HTERT RPE-1 (cell line): ENCODE measurements around the gene NWD2.
"Not testable (repeated sequence)": the region's sequence is repeated elsewhere in the genome, so short reads cannot be mapped to it uniquely, and the experiment has no call there.

Experiments
- in situ Hi-C: fragments of 300-500 bp; cut with MboI; formaldehyde crosslinking; loops from 4 replicates; pipeline ENCODE4 v1.14.3; 2020; ENCODE audit warnings: low sequenced_read_pairs

Gene NWD2

DNA sequence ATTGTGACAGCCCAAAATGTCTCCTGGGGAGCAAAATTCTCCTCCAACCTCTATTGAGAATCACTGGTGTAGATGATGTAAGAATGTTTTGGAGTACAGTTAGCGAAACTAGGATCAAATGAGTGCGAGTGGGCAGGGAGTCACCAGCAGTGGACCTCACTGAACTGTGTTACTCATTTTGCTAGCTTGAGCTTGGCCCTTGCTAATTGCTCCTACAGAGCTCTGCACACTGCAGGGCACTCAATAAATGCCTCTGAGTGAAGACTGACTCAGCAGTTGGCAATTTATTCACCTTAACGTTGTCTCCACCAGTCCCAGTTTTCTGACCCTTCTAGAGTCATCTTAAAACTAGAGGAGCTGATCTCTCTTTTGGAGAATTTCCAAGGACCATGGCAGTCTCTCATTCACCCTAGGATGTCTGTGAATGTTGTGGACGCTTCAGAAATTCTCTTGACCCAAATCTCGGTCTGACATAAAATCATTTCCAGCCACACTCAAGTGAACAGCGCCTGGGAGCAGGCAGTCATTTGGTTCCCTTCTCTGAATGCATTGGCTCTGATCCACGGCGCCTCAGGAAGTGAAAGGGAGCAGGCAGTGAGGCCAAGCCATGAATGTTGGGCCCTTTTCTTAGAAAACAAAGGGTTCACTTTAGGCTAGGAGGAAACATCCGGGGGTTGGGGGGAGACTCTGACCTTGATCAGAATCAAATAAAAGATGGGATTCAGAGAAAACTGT lies 148.1 kb downstream of the NWD2 start:
- in situ Hi-C loops: no loop called here

DNA sequence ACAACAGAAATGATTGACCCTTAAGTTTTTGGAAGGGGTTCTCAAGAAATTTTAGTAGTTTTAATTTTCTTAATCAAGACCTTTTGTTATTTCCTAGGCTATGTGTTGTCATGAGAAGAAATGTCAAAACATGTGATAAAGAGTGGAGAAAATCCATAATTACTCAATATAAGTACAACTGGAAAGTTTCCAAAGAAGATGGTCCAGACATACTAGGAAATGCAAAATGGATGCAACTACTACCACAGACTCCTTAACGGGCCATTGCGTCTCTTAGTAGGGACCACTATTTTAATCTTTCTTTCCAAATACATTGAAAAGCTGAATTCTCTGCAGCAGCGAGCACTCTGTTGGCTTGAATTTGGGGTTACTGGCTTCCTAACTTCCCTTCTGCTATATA lies 148.8 kb downstream of the NWD2 start:
- in situ Hi-C loops: no loop called here

DNA sequence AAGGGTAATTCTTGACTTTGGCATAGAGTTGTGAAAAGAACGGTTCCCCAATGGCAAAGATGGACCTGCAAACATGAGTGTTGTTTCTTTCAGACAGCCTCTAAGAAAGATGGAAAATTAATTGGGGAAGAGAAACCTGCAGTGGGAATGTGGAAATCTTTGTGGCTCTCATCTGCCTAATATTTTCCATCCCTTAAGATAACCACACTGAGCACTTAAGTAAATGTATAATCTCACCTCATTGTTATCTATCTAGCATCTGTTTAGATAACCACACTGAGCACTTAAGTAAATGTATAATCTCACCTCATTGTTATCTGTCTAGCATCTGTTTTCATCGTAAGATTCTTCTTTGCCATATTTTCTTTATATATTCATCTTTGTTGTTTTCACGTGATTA lies 149.3 kb downstream of the NWD2 start:
- in situ Hi-C loops: no loop called here

DNA sequence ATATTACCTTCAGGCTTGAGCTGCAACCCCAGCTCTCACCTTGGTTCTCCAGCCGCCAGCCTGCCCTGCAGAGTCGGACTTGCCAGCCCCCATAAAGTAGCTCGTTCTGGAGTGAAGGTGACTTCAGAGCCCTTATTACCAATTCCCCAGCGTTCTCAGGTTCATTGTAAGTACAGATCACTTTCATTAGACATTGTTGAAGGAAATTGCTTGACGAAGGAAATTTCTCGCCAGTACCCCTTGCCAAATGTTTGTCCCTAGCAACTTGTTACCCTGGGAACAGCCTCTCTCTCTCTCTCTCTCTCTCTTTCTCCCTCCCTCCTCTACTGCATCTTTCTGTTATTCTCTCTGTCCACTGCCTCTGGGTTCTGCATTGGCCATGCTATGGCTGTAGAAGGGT lies 153.0 kb downstream of the NWD2 start:
- in situ Hi-C loops: no loop called here

DNA sequence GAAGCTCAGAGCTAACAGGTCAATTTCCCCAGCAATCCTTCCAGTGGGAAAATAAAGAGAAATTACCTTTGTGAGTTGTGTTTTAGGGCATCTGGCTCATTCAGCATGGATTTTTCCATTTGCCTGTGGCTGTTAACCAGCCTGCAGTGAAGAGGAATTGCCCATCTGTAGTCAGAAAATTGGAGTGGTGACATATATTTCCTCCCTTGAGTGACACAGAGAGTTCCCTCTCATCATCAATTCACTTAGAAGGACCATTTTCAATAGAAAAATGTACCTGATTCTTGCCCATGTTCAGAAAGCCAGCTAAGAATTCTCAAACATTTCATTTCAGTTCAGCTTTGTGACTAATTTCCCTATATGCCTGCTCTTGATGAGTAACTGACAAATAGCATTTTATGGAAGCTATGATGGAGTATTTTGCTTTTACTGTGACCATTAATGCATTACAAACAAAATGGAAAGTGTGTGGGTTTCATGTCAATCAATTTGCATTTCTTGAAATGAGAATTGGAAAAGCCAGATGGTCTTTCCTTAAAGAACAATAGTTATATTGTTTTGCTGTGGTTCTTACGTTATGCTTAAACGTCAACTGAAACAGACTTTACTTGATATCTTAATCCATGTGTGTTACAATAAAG lies 155.8 kb downstream of the NWD2 start:
- in situ Hi-C loops: no loop called here

DNA sequence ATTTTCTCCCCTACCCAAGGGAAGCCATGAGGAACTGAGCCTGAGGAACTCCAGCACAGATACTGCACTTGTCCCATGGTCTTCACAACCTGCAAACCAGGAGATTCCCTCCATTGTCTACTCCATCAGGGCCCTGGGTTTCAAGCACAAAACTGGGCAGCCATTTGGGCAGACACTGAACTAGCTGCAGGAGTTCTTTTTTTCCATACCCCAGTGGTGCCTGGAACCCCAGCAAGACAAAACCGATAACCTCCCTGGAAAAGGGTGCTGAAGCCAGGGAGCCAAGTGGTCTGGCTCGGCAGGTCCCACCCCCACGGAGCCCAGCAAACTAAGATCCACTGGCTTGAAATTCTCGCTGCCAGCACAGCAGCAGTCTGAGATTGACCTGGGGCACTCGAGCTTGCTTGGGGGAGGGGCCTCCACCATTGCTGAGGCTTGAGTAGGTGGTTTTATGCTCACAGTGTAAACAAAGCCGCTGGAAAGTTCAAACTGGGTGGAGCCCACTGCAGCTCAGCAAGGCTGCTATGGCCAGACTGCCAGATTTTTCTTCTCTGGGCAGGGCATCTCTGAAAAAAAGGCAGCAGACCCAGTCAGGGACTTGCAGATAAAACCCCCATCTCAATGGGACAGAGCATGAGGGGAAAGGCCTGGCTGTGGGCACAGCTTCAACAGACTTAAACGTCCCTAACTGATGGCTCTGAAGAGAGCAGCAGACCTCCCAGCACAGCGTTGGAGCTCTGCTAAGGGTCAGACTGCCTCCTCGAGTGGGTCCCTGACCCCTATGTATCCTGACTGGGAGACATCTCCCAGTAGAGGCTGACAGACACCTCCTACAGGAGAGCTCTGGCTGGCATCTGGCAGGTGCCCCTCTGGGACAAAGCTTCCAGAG lies 163.6 kb downstream of the NWD2 start:
- in situ Hi-C loops: not testable (repeated sequence)

DNA sequence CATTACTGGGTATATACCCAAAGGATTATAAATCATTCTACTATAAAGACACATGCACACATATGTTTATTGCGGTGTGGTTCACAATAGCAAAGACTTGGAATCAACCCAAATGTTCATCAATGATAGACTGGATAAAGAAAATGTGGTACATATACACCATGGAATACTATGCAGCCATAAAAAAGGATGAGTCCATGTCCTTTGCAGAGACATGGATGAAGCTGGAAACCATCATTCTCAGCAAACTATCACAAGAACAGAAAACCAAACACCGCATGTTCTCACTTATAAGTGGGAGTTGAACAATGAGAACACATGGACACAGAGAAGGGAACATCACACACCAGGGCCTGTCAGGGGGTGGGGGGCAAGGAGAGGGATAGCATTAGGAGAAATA lies 169.1 kb downstream of the NWD2 start:
- in situ Hi-C loops: not testable (repeated sequence)

DNA sequence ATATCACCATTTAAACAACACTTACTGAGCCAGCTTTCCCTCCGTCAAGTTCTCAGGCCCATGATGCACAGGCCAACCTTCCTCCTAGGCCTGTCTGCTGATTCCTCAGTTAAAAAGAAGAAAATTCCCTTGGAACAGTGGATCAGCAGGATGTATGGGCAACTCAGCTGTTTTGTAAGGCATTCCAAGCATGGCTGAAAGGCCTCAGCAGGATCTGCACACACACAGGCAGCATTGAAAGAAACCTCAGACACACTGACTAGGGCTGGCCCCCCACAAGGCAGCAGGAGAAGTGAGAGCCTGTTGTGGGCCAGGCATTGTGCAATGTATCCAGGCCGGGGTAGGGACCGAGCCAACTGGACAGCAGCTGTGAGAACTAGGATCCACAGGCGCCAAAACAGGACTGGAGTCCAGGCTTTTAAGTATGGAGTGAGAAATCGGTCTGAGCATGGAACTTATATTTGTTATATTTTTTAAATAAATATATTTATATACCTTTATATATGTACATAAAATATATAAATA lies 171.4 kb downstream of the NWD2 start:
- in situ Hi-C loops: no loop called here

DNA sequence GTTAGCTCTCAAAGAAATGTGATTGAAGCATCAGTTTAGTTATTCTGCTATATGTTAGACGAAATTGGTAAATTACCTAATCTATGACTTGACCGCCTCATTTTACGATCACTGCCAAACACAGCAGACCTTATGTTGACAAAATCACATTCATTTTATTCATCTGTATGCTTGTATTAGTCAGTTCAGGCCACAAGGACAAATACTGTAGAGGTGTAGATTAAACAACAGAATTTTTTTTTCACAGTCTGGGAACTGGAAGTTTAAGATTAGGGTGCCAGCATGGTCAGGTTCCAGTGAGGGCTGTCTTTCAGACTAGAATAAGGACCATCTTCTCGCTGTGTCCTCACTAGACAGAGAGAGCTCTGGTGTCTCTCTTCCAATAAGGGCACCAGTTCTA lies 177.1 kb downstream of the NWD2 start:
- in situ Hi-C loops: no loop called here

DNA sequence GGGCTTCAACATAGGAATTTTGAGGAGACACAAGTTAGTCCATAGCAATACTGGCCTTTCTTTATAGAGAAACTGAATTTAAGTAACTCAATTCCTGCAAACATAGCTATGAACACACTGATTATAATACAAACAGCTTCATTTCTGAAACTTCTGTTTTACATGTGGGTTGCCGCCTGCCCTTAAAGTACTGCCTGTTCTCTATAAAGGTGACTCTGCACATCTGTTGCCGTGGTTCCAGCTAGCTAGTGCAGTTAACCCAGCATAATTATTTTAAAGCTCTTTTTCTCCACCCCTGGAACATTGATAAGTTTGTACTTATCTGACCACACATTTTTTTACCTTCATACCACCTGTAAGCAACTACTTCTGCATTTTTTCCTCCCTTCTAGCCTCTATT lies 177.6 kb downstream of the NWD2 start:
- in situ Hi-C loops: no loop called here

DNA sequence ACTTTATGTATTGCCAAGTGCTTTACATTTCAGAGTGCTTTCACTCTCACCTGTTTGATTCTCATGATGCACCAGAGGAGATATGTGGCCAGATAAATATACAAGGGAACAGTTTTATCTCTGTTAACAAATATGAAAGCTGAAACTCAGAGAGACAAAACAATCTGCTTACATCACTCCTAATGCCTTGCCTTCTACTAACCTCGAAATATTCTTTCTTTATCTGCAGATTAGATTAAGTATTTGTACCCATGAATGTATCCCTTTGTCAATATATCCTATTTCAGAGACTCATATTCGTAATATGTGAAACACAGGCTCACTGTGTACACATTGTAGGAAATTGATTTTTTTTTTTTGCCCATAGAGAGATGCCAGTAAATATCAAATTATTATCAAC lies 178.1 kb downstream of the NWD2 start:
- in situ Hi-C loops: no loop called here

DNA sequence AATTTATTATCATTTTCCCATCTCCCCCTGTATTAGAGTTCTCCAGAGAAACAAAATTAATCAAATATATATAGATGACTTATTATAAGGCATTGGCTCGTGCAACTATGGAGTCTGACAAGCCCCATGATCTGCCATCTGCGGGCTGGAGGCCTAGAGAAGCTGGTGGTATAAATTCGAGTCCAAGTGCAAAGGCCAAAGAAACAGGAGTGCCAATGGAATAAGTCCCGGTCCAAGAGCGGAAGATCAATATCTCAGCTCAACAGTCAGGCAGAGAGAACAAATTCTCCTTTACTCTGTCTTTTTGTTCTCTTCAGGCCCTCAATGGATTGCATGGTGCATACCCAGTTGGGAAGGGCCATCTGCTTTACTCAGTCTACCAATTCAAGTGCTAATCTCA lies 178.8 kb downstream of the NWD2 start:
- in situ Hi-C loops: no loop called here

DNA sequence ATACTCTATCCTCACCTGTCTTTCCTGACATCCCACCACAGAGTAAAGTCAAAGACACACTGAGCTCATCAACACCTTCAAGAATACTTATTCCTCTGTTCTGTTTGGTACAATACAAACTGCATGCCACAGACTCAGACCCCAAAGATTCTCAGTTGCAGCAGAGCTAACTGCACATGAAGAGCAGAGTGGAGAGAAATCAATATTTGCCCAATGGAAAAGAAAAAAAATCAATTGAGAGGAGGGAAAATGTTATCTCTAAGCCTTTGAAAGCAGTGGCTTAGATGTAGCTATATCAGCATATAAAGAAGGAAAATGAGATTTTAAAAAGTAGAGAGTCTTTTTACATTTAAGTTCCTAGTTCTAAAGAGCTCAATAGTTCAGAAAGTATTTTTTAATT lies 180.2 kb downstream of the NWD2 start:
- in situ Hi-C loops: no loop called here

DNA sequence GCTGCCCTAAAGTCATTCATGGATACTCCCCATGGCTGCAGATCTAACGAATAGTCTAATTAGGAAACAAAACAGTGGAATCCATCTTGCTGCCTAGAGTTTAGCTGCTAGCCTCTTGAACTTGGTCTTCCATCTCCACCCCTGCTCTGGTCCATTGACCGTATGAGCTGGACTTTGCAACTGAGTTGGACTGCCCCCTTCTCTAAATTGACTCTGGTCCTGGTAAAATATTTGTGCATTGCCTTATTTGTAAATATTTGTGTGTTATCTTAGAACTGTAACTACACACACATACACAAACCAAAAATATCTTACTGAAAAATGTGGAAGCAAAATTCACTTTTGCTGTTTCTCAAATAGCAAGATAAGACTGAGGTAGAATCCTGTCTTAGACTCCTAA lies 181.3 kb downstream of the NWD2 start:
- in situ Hi-C loops: no loop called here

DNA sequence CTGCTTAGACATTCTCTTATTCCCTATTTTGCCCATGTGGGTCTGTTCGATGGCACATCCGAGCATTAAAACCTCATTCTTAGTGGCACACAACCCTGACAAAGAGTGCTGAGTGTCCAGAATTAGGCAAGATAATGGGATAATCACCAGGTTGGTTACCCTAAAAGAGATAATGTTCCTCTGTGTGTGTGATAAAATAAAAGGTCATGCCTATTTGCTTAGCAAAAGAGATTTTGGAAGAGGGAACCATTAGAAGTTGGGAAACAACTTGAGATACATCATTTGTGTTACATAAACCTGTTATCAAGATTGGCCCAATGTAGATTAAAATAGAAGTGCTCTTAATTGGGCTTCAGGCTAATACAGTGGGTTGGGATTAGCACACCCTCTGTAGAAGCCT lies 182.7 kb downstream of the NWD2 start:
- in situ Hi-C loops: no loop called here

DNA sequence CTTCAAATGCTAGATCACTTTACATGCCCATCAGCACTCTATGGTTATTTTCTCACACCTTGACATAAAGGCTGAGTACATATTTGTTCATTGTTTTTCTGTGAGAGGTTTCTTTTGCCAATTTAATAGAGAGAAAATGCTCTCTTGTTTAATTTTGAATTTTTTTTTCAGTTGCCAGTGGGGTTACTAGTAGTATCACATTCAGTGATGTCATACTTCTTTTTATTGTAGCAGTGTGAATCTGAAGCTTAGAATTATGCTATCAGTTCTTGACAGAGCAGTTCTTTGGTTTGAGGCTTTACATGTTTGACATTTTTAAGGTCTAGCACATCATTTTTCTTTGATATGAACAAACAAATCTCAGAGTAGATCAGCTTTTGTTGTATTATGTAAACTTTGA lies 185.4 kb downstream of the NWD2 start:
- in situ Hi-C loops: no loop called here

DNA sequence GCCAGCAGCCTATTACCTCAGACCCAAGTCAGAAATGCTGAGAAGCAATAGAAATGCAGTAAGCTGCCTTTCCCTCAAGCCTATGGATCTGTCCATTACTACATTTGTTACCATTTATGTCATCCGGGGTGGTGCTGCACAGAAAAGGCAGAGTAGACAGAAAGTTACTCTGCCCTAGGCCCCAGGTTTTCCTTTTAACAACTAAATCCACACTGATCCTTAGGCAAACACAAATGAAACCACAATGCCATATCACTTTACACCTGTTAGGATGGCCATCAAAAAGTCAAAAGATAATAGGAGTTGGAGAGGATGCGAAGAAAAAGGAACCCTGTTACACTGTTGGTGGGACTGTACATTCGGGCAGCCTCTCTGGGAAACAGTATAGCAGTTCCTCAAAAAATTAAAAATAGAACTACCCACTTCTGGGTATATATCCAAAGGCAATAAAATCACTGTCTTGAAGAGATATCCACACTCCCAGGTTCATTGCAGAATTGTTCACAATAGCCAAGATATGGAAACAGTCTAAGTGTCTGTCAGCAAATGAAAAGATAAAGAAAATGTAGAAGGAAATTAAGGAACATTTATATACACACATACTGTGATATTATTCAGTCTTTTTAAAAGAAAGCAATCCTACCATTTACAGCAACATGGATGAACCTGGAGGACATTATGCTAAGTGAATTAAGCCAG lies 186.3 kb downstream of the NWD2 start:
- in situ Hi-C loops: no loop called here

DNA sequence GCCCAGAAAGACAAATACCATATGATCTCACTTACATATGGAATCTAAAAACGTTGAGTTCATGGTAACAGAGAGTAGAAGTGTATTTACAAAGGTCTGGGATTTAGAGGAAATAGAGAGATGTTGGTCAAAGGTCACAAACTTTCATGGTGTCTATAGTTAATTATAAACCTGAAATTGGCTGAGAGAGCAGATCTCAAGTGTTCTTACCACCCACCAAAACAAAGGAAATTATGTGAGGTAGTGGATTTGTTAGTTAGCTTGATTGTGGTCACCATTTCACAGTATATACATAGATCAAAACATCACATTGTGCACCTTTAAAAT lies 186.8 kb downstream of the NWD2 start:
- in situ Hi-C loops: no loop called here

DNA sequence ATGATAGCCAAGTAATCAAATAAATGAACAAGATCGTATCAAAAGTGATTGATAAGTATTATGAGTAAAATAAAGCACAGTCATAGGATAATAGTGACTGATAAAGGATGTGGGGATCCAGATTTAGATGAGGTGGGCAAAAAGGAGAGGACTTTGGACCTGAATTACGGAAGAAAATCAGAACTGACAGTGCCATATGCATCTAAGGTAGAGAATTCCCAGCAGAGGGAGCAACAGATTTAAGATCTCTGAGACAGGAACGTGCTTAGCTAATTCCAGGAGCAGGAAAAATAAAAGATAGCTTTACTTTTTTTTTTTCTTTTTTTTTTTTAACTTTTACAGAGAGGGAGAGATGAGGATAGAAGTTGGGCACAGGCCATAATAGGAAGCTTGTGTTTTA lies 189.9 kb downstream of the NWD2 start:
- in situ Hi-C loops: no loop called here

DNA sequence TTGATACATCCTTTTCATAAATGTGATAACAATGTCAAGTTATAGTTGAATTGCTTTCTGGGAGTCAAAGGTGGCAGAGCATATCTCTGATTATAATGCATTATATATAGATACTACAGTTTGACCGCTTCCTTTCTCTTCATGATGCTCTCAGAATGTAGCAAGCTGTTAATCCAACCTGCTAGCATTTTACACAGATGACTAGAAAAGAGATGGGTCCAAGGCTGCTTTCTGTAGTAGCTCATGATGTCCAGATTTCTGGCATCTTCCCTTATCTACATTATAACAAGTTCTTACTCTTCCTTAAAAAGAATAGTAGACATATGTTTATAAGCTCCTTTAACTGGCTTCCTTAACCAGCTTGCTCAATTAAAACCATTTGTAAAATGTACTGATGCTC lies 192.0 kb downstream of the NWD2 start:
- in situ Hi-C loops: no loop called here

DNA sequence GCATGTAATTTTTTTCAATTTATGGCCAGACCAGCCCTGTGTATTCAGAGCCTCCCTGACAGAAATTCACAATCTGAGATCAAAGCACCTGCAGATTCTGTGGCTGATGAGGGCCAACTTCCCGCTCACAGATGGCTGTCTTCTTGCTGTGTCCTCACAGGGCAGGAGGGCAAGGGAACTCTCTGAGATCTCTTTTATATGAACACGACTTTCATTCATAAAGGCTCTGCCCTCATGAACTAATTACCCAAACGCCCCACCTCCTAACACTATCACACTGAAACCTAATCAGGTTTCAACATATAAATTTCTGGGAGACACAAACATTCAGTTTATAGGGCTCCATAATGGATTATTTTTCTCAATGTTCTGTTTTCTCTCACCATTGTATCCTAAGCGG lies 192.6 kb downstream of the NWD2 start:
- in situ Hi-C loops: no loop called here
